Stimulated activated CD8-positive, alpha-beta memory T cell treated with anti-CD3 and anti-CD28 coated beads, Interleukin-15, amount 100 ng/mL, for 24 hours (primary cell): Measurements from ENCODE around the gene ROR2.
A peak's percentile ranks its signal among the peaks of the same experiment; 100 is the strongest.

Experiments used
- DNase-seq: peaks from one replicate; pipeline ENCODE4 v3.0.0-alpha.2; 2020; ENCODE audit warnings: low read depth

ROR2 gene

DNA sequence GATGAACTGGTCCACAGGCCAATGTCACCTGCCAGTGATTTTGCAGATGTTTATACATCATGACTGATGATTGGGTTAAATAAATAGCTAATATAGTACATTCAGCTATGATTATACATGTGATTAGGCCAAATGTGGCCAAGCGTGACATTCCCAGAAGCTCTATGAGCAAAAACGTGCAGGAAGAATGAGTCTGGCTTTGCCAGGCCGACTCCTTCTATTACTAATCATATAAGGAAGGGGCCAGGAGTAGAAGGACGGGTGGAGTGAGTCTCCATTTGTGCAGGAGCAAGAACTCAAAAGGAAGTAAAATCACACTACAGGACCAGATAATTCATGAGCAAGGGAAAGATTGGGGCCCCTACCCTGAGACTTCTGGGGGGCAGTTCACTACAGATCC lies 178.2 kb downstream of the ROR2 start:
- no peak for DNase-seq

DNA sequence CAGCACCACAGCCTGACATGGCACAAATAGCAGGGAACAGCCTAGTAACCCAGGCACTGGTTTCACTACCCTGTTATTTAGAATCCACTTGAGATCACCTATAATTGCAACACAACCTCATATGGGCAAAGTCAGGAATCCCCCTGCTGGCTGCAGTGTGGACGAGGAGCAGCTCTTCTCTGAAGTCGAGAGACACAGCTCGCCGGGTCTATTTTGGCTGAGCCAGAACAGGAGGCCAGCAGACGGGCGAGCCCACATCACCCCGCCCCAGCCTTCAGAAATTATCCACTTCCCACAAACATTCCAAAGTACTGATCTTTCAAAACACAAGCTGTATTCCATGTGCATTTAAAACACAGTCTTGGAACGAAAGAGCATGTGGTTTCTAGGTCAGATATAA lies 179.0 kb downstream of the ROR2 start:
- no peak for DNase-seq

DNA sequence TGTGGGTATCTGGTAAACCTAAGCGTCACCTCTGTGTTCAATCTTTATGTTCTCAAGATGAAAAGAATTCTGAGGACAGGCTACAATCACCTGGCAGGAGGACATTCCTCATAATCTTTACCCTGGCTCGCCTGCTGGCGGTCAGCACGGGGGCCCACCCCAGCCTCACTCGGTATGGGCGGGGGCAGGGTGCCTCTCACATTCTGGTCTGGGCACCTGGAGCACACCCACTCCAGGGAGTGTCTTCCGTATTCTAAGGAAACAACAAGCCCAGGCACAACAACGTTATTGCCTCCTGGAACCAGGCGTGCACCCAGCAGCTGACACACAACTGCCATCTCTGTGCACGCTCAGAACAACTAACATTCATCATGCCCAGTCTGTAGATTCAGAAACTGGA lies 179.8 kb downstream of the ROR2 start:
- no peak for DNase-seq

DNA sequence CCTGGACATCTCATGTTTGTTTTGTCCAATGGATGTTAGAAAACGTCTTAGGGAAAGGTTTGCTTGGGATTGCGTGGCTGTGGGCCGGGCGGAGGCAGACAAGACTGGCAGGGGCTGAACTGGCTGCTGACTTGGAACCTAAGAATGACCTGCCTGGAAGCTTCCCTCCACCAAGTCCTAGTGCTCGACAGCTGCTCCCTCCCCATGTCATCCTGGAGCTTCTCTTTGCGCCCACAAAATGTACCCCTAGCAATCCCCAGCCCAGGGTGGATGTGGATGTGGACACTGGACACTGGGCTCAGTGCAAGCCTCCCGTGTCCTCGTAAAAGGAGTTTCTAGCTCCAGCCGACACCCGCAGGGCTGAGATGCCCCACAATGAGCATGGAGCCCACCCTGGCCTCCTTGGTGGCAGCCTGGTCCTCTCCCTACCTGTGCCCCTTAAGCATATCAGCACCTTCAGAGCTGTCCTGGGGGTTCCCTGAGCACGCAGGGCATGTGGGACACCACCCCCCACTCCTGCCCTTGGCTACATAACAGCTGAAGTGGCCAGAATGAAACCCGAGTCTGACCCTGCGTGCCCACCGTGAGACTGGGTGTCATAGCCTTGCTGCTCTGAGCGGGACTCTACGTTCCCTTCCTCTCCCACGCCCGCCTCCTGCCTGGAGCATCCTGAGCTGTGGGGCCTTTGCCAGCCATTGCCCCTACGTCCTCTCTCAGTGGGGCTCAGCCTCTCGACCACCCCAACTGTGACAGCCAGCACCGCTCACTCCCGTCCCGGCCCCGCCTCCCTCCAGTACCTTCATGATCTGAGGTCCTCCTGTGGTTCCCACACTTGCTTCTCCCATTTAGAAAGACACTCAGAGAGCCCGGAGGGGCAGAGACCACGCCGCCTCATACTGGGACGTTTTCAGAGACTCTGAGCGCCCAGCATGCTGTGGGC lies 180.8 kb downstream of the ROR2 start:
- DNase-seq = no peak

DNA sequence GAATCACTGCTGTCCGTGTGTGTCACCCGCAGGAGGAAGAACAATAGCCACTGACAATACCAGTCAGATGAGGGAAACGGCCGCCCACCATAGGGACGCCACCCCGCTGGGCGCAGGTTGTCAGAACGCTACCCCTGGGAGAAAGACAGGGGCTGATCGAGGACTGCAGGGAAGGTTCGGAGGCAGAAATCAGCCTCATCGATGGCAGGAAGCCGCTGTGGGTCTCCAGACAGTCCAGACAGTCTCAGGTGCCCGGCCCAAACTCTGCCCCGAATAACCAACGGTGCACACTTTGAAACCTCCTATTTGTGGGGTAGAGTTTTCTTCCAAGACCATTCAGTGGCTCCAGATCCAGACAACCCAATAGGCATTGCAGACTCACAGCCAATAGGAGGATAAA lies 181.5 kb downstream of the ROR2 start:
- no peak for DNase-seq

DNA sequence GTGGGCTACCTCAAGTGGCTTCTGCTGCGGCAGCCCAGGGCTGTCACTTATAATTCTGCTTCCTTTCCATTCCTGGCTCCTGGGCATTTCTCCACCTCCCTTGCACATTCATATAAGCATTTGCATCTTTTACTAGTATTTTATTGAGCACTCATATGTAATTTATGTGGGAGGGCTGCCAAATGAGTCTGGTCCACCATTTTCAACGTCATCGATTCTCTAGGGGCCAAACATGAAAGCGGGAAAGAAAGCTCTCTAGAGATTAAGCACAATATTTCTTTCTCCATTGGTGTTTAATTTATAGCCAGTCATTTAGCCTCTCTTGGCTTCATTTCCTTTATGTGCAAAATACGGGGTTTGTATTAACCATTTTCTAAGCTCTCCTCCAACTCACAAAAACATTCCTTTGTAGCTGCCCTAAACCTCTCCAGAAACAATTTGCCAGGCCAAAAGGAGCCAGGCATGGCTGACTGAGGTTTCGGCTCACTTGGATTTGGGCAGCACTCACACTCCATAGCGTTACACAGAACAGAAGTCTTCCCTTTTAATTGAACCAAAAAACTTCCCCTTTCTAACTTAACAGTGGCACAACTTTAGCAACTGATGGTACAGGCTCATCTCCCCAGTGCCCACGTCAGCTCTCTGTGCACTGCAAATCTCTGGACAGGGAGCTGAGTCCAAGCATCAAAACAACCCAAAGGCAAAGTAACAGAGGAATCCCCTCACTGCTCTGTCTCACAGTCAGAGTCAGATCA lies 183.5 kb downstream of the ROR2 start:
- DNase-seq = no peak

DNA sequence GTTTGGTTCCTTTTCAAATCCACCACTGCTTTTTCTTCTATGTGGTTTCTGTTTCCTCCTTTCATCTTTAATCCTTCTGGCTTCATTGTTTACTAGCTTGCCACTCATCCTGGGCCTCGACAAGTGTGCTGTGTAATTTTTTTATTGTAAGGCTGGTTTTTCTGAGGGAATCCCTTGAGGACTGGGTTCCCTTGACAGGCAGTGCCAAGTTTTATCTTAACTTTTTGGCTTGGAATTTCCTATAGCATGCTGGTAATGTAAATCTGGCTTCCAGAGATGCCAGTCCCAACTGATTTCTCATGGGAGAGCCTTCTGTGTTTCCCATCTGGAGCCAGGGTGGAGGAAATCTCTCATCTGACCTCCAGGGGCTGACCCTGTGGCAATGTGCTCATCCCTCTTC lies 184.7 kb downstream of the ROR2 start:
- DNase-seq = no peak

DNA sequence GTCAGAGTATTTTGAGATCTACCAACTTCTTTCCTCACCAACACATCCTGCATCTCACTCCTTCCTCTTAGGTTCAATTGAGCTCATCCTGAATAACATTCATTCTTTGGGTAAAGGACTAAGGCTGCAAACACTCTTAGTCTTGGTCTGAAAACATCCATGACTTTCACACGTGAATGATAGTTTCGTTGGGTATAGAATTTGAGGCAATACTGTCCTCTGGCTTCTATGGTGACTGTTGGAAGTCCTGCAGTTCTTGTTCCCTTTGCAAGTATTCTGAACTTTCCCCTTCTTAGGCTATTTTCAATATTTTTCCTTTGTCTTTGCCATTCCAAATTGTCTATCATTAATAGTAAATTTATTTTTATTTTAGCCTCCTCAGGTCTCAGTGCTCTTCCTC lies 185.4 kb downstream of the ROR2 start:
- no peak for DNase-seq

DNA sequence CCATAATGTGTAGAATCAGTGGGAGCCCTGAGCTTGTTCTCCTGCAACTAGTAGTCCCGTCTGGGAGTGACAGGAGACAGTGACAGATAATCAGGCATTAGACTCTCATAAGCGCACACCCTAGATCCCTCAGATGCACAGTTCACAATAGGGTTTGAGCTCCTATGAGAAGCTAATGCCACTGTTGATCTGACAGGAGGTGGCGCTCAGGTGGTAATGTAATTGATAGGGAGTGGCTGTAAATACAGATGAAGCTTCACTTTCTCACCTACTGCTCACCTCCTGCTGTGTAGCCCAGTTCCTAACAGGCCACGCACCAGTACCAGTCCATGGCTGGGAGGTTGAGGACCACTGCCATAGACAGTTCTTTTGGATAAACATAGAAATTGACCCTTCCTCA lies 188.7 kb downstream of the ROR2 start:
- DNase-seq = no peak

DNA sequence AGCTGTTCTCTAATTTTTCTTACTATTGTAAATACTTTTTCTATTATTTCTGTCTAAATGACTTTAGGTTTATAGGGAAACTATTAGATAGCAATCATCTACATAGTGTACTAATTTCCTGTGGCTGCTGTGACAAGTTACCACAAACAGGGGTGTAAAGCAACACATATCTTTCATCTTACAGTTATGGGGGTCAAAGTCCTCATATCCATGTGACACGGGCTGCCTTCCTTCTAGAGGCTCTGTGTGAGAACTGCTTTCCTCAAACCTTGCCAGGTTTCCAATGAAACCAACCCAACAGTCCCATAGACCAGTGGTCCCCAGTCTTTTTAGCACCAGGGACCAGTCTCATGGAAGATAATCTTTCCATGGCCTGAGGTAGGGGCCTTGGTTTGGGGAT lies 189.1 kb downstream of the ROR2 start:
- no peak for DNase-seq

DNA sequence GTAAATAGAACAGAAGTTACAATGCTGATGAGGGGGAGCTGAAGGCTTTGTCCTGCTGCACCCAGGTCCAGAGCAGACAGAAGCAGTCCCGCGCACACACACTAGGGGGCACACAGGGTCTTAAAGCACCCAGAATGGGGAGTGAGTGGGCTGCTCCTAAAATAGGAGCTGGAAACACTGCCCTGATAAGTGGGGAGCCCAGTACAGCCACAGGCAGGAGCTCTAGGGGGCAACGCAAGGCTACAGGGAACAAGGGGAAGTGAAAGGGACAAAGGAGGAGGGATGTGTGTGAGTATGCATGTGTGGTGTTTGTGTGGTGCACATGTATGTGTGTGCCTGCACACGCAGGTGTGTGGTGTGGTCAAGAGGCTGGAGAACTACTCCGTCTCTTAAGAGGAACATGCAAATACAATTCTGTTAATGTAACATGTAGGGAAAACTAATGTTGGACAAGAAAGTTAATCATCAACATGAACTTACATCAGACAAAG lies 191.5 kb downstream of the ROR2 start:
- peak; percentile 11 for DNase-seq

DNA sequence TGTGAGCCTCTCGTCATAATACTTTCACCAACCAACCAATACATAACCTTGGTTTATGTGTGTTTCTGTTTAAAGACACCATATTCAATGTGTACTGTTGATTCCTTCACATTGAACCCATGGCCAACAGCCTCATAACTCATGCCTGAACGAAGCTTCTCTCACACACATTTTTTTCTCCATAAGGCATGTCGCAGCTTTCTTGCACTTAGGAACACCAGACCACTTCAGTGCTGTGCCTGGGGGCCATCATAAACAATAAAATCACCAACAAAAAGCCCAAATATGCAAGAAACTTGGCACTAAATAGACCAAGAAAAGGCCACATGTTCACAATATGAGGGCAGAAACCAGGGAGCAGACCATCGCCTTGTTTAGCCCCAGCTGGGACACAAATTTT lies 192.2 kb downstream of the ROR2 start:
- no peak for DNase-seq

DNA sequence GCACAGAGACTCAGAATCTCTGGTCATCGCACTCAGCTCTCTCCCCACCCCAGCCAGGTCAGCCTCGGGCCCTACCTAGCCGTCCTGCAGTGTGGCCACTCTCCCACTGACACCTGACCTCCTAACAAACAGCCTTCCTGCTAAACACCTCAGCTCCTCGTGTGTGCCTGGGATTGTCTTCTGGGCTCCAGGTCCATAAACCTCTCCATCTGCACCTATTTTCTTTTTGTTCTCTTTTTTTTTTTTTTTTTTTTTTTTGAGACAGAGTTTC lies 193.6 kb downstream of the ROR2 start:
- DNase-seq = no peak

DNA sequence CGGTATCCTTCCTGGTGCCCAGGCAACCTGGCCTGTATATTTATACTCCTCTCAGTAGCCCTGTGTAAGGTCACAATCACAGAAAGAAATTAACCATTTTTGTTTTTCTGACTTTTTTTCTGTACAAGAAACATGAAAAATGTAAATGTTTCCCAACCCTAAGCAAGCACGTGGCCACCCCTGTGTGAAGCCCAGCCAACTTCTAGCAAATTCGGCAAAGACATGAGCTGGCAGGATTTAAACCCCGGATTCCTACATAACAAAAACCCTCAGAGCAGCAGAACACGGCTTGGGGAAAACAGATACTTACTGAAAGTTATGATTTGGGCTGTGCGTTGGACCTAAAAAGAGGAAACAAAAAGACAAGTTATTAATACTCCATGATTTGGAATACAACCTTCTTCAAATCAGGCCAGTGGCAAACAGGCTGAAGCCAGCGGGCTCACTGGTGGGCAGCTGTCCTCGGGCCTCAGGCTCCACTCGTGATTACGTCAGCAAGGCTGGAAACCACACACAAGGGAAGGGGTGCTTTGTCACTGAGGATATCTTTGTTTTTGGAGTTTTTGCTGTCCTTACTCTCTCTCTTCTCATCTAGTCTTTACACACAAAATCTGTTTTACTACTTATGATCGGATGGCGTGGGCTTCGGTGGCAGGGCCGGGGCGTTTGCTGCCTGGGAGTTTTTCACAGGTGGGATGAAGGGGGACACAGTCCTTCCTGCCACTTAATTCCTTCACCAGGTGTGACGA lies 194.1 kb downstream of the ROR2 start:
- DNase-seq = no peak

DNA sequence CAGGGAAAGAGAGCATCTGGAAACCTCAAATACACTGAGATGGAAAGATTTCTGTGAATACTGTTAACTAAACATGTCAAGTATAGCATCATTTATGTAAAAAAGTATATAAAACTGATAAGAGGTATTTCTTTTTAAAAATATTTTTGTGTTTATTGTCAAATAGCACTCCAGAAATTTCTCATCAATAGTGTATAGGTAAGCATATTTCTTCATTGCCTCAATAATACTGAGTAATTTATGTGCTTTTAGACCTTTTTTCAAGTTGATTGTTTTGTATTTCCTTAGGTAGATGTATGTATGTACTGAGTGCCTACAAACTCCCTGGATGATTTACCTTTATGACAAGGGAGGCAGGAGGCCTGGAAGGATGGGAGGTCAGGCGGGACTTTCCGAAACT lies 196.3 kb downstream of the ROR2 start:
- no peak for DNase-seq

DNA sequence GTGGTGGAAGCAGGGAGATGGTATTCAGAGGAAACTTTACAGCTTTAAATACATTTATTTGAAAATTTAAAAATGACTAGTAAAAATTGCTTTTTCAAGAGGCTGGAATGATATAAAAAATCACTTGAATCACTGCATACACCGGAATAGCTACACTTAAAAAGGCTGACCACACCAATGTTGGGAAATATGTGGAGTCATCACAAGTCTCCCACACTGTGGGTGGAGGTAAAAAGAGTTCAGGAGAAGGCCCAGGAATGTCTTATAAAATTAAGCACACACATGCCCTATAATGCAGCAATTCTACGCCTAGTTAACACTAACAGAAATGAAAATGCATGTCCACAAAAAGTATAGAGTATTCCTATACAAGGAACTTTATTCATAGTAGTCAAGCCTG lies 198.1 kb downstream of the ROR2 start:
- no peak for DNase-seq

DNA sequence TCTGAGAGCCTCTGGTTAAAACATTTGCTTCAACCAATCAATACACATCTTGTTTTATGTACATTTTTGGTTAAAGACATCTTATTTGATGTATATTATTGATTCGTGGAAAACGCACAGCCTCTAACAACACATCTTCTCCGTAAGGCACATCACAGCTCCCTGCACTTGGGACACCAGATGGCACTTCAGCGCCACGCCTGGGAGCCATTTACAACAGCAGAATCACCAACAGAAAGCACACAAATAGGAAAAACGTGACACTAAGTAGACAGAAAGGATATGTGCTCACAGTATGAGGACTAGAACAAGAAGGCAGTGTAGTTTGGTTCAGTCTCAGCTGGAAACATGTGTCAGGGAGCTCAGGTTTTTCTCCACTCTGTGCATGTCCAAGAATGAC lies 199.7 kb downstream of the ROR2 start:
- DNase-seq = no peak

DNA sequence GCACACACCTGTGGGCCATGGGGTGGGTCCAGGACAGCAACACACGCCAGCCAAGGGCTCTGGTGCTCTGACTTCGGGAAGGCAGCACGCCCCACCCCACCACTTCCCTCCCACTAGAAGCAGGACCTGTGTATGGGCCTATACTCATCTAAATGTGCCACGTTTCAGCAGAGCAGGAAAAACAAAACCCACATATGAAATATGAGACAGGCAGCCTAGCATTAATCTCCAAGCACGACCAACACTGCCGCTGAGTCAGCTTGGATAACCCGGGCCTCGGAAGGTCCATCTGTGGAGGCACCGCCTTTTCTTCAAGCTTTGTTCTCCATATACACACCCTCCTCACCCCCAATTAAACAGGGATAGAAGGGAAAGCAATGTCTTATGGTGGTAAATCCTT lies 203.1 kb downstream of the ROR2 start:
- no peak for DNase-seq

DNA sequence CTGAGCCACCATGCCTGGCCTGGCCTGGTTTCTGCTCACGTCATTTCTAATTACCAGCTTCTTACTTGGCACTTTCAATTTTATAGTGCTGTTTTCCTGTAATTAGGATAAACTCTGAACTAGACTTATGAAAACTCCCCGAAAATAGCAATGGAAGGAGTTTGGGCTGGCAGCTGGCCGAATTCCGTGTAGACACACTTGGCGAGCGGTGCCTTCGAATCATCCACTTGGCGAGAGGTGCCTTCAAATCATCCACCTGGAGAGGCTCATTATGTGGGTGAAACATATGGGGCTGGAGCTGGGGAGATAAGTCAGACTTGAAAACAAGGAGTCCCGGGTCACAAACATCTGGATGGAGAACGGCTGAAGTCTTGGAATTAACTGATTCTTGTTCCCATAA lies 203.7 kb downstream of the ROR2 start:
- no peak for DNase-seq

DNA sequence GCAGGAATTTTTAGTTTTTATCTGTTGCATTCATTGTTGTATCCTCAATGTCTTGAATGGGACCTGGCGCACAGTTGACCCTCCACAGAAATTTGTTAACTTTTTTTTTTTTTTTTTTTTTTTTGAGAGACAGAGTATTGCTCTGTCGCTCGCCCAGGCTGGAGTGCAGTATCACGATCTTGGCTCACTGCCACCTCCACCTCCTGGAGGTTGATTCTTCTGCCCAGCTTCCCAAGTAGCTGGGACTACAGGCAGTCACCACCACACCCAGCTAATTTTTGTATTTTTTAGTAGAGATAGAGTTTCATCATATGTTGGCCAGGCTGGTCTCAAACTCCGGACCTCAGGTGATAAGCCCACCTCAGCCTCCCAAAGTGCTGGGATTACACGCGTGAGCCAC lies 205.9 kb downstream of the ROR2 start:
- no peak for DNase-seq

DNA sequence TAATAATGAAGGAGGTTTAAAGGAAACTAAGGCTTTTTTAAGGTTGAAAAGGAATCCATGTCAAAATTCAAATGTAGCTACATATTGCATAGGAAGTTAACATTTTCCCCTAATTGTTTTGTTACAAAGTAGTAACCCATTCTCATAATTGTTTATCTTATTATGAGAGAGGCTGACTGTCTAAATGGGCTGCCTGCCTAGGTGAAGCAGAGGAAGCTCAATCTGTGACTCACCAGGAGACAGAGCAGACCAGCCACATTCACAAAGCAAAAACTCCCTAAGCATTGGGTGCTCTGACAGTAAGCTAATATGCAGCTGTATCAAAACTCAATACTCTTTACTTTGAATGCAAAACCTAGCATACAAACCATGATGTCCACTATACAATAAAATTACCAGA lies 208.5 kb downstream of the ROR2 start:
- no peak for DNase-seq

DNA sequence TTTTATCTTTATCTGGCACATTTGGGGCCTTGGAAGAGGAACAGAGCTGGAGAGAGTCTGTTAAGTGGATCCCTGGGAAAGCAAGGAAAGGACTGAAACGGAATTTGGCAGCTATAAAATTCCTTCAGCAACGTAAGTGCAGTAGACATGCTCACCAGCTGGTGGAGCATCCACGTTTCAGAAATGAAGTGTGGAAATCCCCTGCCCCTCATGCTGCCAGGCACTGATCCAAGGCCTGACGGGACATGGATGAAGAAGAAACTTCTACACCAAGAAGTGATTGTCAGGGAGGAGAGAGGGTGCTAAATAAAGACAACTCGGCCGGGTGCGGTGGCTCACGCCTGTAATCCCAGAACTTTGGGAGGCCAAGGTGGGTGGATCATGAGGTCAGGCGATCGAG lies 209.3 kb downstream of the ROR2 start:
- DNase-seq = no peak
